ENCODE data around the gene PRKCE. TPM values are rescaled to one million over a fixed set of nuclear protein-coding genes. Genes with fewer than 3 reads are reported as not detected.

PRKCE gene
- polyA plus RNA-seq, 3 donors, result 1.3 to 7.7 (median 2.3) TPM

DNA sequence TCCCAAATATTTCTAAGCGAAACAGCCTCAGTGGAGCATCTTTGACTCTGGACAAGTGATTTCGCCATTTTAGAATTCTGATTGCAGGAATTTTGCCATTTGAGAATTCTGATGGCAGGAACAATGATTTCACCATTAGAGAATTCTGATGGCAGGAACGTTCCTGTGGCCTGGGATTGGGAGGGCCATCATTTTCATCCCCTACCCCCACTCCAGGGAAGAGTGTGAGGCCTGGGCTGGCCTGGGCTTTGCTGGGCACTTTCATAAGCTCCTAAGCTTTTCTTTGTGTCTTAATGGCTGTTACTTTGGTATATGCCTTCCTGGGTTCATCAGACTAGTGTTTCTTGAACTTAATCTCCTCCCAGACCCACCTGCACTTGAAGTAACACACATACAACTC is 516.4 kb downstream of the PRKCE start:
- H3K4me3 Mint-ChIP-seq, result no peak overlapping the region
- Histone ChIP-seq H4K20me1 (ENCODE audit: insufficient read depth, low read length) (no peaks in the 10 kb centered on the region), H3K4me1 (ENCODE audit: control insufficient read depth in 1 of 2, insufficient read depth in 2 of 2, low read length in 2 of 2) (peaks cover 0 to 1% of the 10 kb centered on the region in 2 donors), H3K9me3 (replicated peaks in 1 of 2; ENCODE audit: control insufficient read depth in 1 of 2, insufficient read depth in 1 of 2, low read length in 2 of 2) (no peaks in the 10 kb centered on the region), H3K27me3 (ENCODE audit: control insufficient read depth in 2 of 2, insufficient read depth in 2 of 2, low read length in 2 of 2) (no peaks in the 10 kb centered on the region), H2AFZ (ENCODE audit: insufficient read depth, low read depth, low read length, poor library complexity, severe bottlenecking) (no peak overlapping the region), H3K27ac (ENCODE audit: low read depth in 1 of 2, low read length in 2 of 2) (no peak overlapping the region), H3K9ac (ENCODE audit: insufficient read depth, low read length, poor library complexity, severe bottlenecking) (no peak overlapping the region), H3K4me2 (replicated peaks; ENCODE audit: extremely low read depth, low read length, poor library complexity, severe bottlenecking) (no peak overlapping the region), H3K4me3 (replicated peaks in 1 of 3; ENCODE audit: low read depth in 2 of 3, low read length in 3 of 3) (no peak overlapping the region), H3K79me2 (ENCODE audit: insufficient read depth, low read length) (no peaks in the 10 kb centered on the region), H3K36me3 (replicated peaks in 1 of 2; ENCODE audit: control insufficient read depth in 1 of 2, insufficient read depth in 2 of 2, low read length in 2 of 2) (no peaks in the 10 kb centered on the region)
- peaks cover 1% of the 10 kb centered on the region for H3K4me1 Mint-ChIP-seq
- WGBS (ENCODE audit: insufficient coverage), result 100% methylated on average over 1 of the region's 3 CpGs
- peaks cover 15 to 21% of the 10 kb centered on the region in 2 donors for H3K36me3 Mint-ChIP-seq
- H3K27ac Mint-ChIP-seq, result peak overlapping the region in 1 of 7 donors; percentile 59
- intact Hi-C loops (cut with micrococcal nuclease), result no loop called here
- H3K9me3 Mint-ChIP-seq, result no peaks in the 10 kb centered on the region
- TF ChIP-seq CTCF (IDR thresholded peaks at IDR 0.05), result no peak
- DNase-seq, result no peak
- H3K27me3 Mint-ChIP-seq (ENCODE audit: low read depth in 3 of 3), result peaks cover 0 to 5% (median 2%) of the 10 kb centered on the region in 3 donors

DNA sequence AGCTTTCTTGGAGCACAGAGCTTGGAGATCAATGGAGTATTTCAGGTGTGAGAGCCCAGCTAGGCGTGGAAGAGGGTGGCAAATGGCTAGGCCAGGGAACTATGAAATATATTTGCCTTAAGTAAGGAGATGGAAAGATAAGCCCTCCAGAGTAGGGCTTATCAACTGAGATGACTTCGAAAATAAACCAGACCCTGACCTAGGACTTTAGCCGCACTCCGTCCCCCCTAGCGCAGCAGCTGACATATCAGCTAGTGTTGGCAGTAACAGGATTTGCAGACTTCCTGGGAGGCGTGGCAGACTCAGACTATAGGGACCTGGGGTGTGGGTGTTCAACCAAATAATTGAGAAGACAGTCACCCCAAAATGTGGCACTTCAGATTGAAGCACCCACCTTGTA is 518.0 kb downstream of the PRKCE start:
- Mint-ChIP-seq H3K4me1 (no peaks in the 10 kb centered on the region), H3K9me3 (no peaks in the 10 kb centered on the region), H3K27me3 (ENCODE audit: low read depth in 3 of 3) (peaks cover 0 to 5% (median 2%) of the 10 kb centered on the region in 3 donors), H3K4me3 (no peak overlapping the region), H3K27ac (peak overlapping the region in 1 of 7 donors; percentile 4), H3K36me3 (peaks cover 10 to 15% of the 10 kb centered on the region in 2 donors)
- no peaks in the 10 kb centered on the region for H3K79me2 ChIP-seq (ENCODE audit: insufficient read depth, low read length)
- H3K9me3 ChIP-seq (replicated peaks in 1 of 2; ENCODE audit: control insufficient read depth in 1 of 2, insufficient read depth in 1 of 2, low read length in 2 of 2), result no peaks in the 10 kb centered on the region
- no peak overlapping the region for H3K9ac ChIP-seq (ENCODE audit: insufficient read depth, low read length, poor library complexity, severe bottlenecking)
- no peak overlapping the region for H2AFZ ChIP-seq (ENCODE audit: insufficient read depth, low read depth, low read length, poor library complexity, severe bottlenecking)
- no peak for TF ChIP-seq CTCF (IDR thresholded peaks at IDR 0.05)
- DNase-seq, result no peak
- H3K36me3 ChIP-seq (replicated peaks in 1 of 2; ENCODE audit: control insufficient read depth in 1 of 2, insufficient read depth in 2 of 2, low read length in 2 of 2), result no peaks in the 10 kb centered on the region
- intact Hi-C loops (cut with micrococcal nuclease), result no loop called here
- 83% methylated on average over 2 of the region's 6 CpGs for WGBS (ENCODE audit: insufficient coverage)
- no peaks in the 10 kb centered on the region for H3K27me3 ChIP-seq (ENCODE audit: control insufficient read depth in 2 of 2, insufficient read depth in 2 of 2, low read length in 2 of 2)
- H3K4me2 ChIP-seq (replicated peaks; ENCODE audit: extremely low read depth, low read length, poor library complexity, severe bottlenecking), result no peak overlapping the region
- H3K27ac ChIP-seq (ENCODE audit: low read depth in 1 of 2, low read length in 2 of 2), result no peak overlapping the region
- no peak overlapping the region for H3K4me3 ChIP-seq (replicated peaks in 1 of 3; ENCODE audit: low read depth in 2 of 3, low read length in 3 of 3)
- no peaks in the 10 kb centered on the region for H4K20me1 ChIP-seq (ENCODE audit: insufficient read depth, low read length)
- H3K4me1 ChIP-seq (ENCODE audit: control insufficient read depth in 1 of 2, insufficient read depth in 2 of 2, low read length in 2 of 2), result no peaks in the 10 kb centered on the region
